PC-9 (cell line): ENCODE data around the gene CEP112.

Experiments used
- EZH2 ChIP-seq: fragments of 200-600 bp; sonication (generic); IDR thresholded peaks from 2 replicates; pipeline ENCODE4 v1.8.0; 2017; ENCODE audit warnings: antibody characterized with exemption, low read depth
- TF ChIP-seq, protein P1 (sequence below): fragments of 200-600 bp; sonication (generic); conservative IDR thresholded peaks from 2 replicates; pipeline ENCODE4 v1.6.1; 2017; ENCODE audit warnings: mixed run types, antibody characterized with exemption, mild to moderate bottlenecking, moderate library complexity

DNA sequence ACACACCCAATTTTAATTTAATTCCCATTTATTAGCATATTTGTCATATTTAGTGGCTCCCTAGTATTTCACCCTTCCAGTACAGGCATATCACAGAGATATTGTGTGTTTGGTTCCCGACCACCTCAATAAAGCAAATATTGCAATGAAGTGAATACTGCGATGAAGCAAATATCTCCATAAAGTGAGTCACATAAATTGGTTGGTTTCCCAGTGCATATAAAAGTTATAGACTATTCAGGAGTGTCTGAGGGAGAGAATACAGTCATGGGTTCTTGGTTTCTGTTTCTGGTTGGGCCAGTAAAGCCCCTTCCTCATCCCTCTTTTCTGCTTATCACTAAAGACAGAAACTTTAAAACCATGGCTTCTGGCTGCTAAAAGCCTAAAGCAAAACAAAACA lies 335.1 kb downstream of the CEP112 start:
- TF ChIP-seq, protein P1, sequence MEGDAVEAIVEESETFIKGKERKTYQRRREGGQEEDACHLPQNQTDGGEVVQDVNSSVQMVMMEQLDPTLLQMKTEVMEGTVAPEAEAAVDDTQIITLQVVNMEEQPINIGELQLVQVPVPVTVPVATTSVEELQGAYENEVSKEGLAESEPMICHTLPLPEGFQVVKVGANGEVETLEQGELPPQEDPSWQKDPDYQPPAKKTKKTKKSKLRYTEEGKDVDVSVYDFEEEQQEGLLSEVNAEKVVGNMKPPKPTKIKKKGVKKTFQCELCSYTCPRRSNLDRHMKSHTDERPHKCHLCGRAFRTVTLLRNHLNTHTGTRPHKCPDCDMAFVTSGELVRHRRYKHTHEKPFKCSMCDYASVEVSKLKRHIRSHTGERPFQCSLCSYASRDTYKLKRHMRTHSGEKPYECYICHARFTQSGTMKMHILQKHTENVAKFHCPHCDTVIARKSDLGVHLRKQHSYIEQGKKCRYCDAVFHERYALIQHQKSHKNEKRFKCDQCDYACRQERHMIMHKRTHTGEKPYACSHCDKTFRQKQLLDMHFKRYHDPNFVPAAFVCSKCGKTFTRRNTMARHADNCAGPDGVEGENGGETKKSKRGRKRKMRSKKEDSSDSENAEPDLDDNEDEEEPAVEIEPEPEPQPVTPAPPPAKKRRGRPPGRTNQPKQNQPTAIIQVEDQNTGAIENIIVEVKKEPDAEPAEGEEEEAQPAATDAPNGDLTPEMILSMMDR = no peak
- no peak for TF ChIP-seq EZH2
